NCI-H1436 (cell line): ENCODE results near the gene EML6.
"Not testable (repeated sequence)": the region's sequence is repeated elsewhere in the genome, so short reads cannot be mapped to it uniquely, and the experiment has no call there.

ENCODE experiments used
- DNase-seq: peaks from one replicate; lab custom pipeline; 2025; lab: John Stamatoyannopoulos, UW

Gene EML6

DNA sequence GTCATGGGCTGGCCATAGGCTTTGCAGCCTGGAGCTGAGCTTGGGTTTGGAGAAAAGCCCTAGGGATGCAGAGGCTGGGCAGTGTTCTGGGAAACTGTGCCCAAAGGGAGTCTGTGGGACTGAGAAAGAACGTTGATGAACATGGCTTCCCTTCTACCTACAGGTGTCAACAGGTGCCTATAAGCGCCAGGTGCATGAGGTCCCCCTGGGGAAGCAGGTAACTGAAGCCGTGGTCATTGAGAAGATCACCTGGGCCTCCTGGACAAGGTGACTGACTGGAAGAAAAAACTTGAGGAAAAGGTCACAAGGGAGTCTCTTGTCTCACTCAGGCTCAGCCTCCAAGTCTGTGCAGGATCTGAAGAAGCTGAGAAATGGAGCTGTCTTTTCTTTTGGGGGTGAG, 243.4 kb downstream of the EML6 start:
- no peak for DNase-seq

DNA sequence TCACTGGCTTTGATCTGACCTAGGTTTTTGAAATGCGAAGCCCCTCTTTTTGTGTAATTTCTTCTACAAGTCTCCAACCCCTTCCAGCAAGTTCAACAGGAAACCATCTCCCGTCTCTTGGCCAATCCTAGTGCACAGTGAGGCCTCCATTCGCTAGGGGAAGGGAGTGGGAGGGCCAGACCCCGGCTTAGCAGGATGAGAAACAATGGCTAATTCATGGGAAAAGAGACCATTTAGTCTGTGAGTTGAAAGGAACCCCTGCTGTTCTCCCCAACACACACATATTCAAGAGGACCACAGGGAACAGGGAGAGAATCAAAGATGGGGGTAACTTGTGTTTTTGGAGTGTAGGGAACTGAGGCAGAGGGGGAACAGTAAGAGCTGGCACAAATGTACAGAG, 243.8 kb downstream of the EML6 start:
- no peak for DNase-seq

DNA sequence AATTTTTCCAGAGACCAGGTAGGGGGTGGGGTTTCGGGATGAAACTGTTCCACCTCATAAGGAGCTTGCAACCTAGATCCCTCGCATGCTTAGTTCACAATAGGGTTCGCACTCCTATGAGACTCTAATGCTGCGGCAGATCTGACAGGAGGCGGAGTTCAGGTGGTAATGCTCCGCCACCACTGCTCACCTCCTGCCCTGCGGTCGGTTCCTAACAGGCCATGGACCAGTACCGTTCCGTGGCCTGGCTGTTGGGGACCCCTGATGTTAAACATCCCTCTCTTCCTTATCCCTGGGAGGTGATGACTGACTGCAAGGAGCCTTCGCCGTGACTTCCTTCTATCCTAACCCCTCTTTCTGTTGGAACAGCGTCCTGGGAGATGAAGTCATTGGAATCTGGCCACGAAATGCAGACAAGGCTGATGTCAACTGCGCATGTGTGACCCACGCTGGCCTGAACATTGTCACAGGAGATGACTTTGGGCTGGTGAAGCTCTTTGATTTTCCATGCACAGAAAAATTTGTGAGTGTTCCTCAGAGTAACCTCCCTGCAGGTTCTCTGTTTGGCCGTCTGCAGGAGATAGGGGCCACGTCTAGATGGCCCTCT, 244.4 kb downstream of the EML6 start:
- no peak for DNase-seq

DNA sequence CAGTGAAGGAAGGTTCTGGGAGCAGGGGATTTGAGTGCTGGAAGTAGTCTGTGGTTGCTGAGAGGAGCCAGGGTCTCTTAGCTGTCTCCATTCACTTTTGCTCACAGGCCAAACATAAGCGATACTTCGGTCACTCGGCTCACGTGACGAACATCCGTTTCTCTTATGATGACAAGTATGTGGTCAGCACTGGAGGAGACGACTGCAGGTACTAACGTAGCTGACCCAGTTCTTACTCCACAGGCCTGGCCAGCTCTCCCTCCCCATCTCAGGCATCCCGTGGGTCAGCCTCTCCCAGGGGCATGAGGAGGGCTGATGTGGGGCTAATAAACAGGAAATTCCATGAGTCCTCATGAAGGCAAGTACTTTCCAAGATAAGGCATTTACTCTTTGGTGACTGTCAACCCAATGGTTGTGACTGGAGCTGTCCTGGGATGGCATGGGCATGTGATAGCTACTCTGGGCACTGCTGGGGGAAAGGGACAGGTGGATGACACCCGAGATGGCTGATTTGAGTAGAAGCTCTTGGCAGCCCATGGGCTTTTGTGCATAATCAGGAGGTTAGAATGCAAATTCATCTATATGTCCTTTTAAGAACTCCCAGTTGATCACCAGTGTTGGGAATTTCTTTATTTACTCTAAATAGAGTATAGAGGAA, 245.2 kb downstream of the EML6 start:
- no peak for DNase-seq

DNA sequence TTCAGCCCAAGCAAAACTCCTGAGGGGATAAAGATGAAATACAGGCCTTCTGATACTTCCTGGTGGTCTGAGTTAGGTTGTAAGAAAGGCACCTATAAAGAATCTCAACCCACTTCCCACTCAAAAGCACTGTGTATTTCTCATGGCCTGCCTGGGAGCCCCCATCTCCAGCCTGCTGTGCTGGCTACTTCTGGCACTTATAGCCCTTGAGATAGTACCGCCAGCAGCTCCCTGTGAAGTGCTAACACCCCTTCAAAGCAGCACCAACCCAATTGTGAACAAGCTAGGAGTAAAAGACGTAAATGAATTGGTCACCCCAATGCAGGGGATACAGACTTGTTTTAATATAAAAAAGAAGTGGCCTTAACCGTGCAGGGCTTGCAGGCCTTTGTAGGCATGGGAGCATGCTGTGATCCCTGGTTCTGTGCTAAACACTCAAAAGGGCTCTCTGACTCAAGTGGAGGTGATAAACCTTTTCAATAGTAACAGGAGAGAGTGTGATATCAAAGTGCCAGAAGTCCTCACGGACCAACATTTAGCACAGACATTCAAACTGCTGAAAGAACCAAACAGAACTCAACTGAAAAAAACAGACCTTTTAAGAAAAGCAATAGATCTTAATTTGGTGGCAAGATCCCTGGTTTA, 246.0 kb downstream of the EML6 start:
- DNase-seq: no peak

DNA sequence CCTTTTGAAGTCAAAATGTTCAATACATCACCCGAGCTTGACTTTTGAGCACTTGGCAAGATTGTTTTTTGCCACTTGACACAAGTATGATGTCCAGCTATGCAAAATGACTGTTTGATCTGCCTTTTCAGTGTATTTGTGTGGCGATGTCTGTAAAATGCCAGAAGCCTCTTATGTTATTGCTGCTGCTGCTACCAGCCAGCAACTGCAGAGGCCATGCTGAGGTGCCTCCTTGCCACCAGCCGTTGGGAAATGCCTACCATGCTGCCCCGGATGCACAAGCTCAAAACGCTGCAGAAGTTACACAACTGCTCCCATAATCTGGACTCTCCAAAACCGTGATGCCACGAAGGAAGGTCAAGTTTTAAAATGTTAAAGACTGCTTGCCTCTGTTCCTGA, 246.5 kb downstream of the EML6 start:
- DNase-seq: no peak

DNA sequence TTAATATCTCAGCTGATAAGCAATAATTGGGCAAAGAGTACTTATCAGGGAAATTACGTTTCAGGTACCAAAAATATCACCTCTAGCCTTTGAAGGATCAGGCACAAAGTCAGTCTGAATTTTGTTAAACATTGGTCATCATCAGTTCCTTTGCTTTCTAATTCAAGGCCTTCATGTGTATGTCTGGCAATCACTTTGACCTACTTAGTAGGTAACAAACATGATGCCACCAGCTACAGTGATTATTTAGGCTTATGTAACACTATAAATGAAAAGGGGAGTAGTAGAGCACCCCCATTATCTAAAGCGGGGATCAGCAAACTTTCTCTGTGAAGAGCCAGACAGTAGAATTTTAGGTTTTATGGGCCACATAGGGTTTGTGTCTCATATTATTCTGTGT, 251.7 kb downstream of the EML6 start:
- no peak for DNase-seq

DNA sequence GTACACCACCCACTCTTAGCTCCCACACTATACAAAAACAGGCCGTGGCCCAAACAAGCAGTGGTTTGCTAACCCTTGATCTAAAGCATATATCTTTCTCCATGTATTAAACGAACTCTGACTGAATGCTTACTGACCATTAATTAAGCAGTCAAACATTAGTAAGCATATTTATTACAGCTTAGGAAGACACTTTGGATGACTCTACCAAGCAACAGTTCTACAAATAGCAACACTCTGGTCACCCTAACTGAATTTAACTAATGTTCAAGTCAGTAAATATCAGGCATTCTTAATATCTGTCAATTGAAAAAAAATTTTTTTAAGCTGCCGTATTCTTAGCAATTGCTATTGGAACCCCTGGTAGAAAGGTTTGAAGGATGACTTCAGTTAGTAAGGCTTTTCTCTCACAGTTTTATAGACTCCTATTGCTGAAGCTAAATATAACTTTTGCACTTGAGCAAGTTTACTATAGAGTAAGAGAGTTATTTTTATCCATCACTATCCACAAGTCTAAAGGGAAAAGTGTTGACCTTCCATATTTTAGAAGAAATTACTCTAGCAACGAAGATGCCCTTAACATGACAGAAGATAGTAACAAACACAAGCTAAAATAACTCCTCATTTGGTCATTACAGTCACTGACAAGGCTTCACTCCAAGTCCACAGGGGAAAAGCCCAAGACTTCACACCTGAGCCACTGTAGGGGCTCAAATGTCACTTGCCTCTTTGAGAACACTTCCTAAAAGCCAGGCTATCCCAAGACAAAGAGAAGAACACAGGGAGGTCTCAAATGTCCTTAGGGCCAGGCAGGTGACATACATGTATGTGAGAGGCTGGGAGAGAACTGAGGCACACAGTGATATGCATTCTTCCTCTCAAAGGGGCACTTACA, 252.4 kb downstream of the EML6 start:
- no peak for DNase-seq

DNA sequence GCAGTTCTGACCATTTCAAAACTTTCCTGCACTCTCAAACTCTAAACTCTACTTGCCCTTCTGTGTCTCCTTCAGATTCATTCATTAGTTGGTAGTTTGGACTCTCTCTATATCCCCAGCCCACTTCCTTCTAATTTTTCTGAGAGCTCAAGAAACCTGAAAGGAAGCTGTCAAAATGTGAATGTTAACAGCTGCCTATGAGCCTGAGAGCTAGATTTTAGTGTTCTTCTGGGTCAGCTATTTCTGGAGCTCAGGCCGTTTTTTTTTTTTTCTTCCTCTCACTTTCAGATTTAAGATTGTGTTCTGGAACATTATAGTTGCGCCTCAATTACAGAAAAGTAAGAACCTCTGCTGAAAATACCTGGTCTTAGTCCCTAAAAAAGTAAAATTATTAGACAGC, 253.7 kb downstream of the EML6 start:
- DNase-seq: no peak

DNA sequence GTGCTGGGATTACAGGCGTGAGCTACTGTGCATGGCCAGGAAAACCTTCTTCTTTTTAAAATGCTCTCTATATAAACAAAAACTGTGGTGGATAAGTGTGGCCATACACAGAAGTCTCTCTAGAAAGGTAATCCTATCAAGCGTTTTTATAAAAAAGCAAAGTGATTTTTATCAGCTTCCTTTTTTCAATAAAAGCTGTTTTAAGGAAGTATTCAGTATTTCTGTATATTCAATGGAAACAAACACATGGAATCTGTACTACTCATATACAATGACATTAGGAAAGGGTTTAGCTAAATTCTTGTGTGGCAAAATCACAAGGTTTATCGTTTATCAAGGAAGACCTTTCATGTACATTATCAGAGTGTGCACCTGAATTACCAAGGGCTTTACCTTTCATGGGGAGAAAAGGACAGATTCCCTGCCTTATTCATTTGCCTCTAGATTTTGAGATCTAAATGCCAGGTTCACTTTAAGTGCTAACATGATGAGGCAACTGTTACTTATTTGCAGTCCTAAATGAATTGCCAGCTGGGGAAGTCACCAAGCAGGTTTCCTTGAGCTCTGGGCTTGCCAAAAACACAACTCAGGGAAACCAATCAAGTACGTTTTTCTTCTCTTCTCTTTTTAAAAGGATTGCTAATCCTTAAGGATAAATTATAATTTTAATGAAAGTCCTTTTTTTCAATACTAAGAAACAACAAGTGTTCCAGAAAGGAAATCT, 256.0 kb downstream of the EML6 start:
- DNase-seq: no peak

DNA sequence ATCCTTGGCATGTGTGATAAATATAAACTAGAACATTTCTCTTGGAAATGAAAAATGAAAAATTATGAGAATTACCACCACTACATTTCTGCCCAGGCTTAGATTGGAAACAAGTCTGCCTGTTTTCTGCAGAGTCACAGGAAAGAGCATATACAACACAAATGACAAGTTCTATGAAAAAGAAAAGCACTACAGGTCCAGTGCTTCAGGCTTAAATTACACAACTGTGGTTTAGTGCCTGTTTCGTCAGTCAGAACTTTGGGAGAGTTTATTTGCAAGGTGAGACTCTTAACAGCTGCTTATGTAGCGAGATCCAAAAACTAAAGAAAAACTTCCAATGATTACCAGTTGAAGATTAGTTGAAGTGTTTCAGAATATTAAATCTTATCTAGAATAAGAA, 257.9 kb downstream of the EML6 start:
- no peak for DNase-seq

DNA sequence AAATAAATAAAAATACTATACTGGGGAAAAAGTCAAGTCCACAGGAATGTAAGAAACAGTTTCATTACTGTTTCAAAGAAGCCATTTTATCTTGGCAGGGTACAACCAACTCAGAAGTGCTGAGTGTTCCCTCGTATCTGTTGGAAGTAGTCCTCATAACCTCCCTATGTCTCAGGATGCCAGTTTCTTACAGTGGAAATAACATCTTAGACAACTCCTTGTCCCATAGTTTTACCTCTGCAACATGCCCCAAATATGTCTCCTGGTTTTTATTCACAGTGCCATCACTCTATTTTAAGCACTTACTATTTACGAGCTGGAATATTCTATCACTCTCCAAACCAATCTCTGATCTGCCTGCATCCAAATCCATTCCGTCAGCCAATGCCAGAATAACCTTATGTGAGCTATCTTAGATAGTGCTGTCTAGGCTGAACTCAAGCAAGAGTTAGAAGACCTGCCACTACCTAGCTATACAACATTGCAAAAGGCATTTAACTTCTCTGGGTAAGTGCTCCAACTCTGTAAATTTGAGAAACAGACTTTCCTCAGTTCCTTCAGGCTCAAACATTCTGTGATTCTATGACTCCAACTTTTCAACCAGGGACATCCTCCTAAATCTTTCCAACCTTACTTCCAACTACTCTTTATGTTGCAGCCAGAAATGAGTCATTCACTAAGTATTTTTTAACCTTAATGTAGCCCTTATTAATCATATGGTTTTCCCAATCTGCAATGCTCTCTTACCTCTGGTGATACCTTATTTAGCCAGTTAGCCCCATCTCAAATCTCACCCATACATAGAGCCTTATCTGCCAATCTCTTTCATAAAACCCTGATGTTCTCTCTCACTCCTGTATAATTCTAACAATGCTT, 260.1 kb downstream of the EML6 start:
- no peak for DNase-seq

DNA sequence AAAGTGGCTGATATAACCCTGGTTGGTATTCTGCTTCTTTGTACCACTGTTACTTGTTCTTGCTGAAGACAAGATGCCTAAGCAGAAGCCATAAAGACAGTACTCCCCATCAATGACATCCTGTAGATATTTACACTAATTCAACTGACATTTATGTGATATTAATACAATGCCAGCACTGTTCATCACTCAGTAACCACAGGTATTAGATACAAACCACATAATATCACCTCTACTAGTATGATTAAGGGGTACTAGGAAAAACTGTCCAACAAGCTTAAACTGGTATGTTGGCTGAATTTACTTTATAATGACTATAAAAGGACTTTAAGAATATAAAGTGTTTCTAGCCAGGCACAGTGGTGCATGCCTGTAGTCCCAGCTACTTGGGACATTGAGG, 261.0 kb downstream of the EML6 start:
- DNase-seq: no peak

DNA sequence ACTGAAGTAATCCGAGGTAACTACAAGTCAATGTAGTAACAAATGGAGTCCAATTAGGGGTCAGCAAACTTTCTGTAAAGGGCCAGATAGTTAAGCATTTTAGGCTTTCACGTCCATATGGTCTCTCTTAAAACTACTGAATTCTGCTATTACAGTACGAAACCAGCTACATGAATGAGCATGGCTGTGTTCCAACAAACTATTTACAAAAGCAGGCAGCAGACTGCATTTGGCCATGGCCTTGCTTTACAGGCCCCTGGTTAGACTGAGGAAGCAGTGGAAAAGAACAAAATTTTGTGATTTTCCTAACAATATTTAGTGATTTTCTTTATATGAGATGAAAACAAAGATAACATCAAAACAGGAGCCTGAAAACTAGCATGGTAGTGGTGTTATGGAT, 262.8 kb downstream of the EML6 start:
- no peak for DNase-seq

DNA sequence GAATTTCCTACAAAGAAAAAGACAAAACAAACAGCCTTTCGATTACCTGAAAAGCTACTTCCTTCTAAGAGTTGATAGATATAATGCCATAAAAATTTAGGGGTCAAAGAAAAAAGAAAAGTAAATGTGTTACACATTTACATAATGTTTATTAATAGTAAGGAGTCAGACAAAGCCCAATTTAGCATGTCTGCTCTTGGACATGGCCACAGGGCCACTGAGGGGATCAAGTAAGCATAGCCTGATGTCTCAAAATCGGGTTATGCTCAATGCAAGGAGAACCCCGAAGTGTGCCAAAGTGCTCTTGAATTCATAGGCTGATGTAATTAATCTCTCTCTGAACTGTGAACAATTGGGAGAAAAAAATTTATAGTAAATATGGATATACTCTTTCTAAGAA, 265.1 kb downstream of the EML6 start:
- DNase-seq: no peak

DNA sequence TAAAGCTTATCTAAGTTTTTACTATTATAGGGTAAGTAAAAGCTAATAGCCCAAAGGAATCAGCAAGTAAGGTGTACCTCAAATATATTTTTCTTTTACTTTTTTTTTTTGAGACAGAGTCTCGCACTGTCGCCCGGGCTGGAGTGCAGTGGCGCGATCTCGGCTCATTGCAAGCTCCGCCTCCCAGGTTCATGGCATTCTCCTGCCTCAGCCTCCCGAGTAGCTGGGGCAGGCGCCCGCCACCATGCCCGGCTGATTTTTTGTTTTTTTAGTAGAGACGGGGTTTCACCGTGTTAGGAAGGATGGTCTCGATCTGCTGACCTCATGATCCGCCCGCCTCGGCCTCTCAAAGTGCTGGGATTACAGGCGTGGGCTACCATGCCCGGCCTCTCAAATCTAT, 267.2 kb downstream of the EML6 start:
- DNase-seq: not testable (repeated sequence)

DNA sequence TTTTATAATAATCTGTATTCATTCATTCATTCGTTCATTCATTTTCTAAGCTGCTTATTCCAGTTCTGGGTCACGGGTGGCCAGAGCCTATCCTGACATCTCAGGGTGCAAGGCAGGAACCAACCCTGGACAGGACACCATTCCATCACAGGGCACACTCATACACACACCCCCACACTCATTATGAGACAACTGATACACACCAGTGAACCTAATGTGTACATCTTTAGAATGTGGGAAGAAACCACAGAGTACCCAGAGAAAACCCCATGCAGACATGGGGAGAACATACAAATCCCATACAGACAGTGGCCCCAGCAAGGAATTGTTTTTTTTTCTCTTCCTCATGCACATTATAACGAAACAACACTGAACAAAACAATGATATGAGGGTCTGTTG, 272.1 kb downstream of the EML6 start:
- no peak for DNase-seq

DNA sequence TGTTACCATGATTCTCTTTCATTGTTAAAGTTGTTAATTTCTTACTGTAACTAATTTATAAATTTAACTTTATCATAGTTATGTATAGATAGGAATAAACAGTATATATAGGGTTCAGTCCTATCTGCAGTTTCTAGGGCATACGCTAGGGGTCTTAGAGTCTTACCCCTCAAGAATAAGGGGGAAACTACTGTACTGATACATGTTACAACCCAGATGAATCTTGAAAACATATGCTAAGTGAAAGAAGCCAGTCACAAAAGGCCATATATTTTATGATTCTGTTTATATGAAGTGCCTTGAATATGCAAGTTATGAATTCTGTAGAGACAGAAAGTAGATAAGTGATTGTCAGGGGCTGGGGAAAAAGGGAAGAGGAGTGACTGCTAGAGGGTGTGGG, 274.4 kb downstream of the EML6 start:
- no peak for DNase-seq

DNA sequence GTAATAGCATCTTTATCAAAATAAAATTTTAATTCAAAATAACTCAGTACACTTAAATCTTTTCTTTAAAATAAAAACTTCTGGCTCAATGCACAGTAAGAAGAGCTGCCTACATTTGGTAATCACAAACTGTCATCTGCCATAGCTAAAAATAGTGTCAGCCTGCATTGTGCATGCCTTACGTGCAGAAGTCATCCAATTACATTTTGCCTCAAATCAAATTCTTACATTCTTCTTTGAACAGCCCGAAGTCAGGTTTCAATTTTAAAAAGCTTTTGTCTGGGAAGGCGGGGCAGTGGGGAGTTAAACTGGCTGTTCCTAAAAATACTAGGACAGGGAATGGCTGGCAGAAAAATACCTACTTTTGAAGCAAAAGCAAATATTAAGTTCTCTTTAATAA, 275.7 kb downstream of the EML6 start:
- no peak for DNase-seq

DNA sequence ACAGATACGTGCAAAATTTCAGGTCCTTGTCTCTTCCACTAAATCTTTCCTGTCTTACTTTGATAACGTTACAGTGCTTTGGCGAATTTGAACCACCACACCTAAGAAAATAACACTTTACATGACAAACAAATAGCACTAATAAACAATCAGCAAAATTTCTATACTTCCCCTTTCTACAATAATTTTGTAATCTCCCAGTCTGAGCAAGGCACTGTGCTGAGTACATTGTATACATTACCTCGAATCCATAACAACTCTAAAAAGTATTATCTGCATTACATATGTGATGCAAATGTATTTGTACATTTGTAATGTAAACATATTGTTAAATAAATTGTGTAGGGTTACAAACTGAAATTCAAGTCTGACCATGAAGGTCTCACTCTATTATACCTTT, 276.9 kb downstream of the EML6 start:
- no peak for DNase-seq

DNA sequence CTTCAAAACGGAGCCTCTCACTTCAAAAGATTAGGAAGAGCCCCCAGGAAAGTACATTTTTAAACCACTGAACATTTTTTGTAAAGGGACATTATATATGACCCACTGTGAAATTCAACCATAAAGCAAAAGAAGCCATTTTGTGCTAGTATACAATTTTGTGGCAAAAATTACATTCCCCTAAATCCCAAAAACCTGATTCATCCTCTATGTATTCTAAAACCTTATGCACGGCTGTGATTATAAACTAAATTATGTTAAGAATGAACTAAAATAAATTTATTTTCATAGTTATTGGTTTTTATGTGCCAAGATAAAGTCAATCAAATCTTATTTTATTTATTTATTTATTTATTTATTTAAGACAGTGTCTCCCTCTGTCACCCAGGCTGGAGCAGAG, 278.3 kb downstream of the EML6 start:
- DNase-seq: no peak
